GM12878 (cell line): ENCODE measurements around the gene NRN1L. TPM values are rescaled to one million over a fixed set of nuclear protein-coding genes. Genes with fewer than 3 reads are reported as not detected.

Experiments used
- ATAC-seq: fragments of 200-7000 bp; cut with Tn5 transposase; 3 replicates; pipeline ENCODE4 v1.9.1; 2020; ENCODE audit warnings: mild to moderate bottlenecking, moderate library complexity
- BruUV-seq: library from RNA; stranded (reverse); fragments of 400-500 nt; replicated peaks from 2 replicates; lab custom pipeline; 2021; lab: Mats Ljungman, UMichigan
- CTCF ChIA-PET: fragments of 300-600 bp; sonication (Branson Sonifier 250); formaldehyde crosslinking; extraction: SDS; loops from one replicate; lab custom pipeline; 2021; ENCODE audit warnings: inconsistent platforms; lab: Yijun Ruan, JAX
- POLR2A ChIA-PET: fragments of 350-600 bp; formaldehyde crosslinking; extraction: SDS; loops from one replicate; lab custom pipeline; 2021; ENCODE audit warnings: inconsistent platforms; lab: Charles Lee
- RAD21 ChIA-PET: fragments of 300-600 bp; sonication (Branson Sonifier 250); formaldehyde crosslinking; loops from one replicate; lab custom pipeline; 2023; ENCODE audit warnings: antibody characterized with exemption; ENCODE audit not compliant: unreplicated experiment; lab: Charles Lee
- SMC1A ChIA-PET: fragments of 300-600 bp; sonication (Branson Sonifier 250); formaldehyde crosslinking; loops from one replicate; lab custom pipeline; 2023; ENCODE audit not compliant: unreplicated experiment, uncharacterized antibody; lab: Charles Lee
- DNase-seq: peaks from one replicate; pipeline ENCODE4 v3.0.0-alpha.2; 2011; ENCODE audit warnings: low read depth, low spot score
- FAIRE-seq: peaks from 3 replicates; lab custom pipeline; 2011; peaks lifted over from hg19 to GRCh38; lab: Jason Lieb, UNC
- H2AFZ ChIP-seq: 2 replicates; pipeline ENCODE4 v1.6.0; 2011; ENCODE audit warnings: low read depth, low read length, control low read depth; ENCODE audit not compliant: control insufficient read depth
- H3K27ac ChIP-seq: 2 replicates; pipeline ENCODE4 v1.5.1; 2011; ENCODE audit warnings: control low read depth; ENCODE audit not compliant: control insufficient read depth, insufficient read depth
- H3K27me3 ChIP-seq, 2 experiments: replicated peaks in 1 of 2; 2 replicates each; pipeline versions ENCODE4 v1.6.0 to v1.6.1; 2011; ENCODE audit warnings: low read length in 1 of 2; ENCODE audit not compliant: control insufficient read depth in 2 of 2, insufficient read depth in 2 of 2
- H3K36me3 ChIP-seq, 2 experiments: 2 replicates each; pipeline ENCODE4 v1.5.1; 2011; ENCODE audit warnings: low read length in 1 of 2; ENCODE audit not compliant: control insufficient read depth in 2 of 2, insufficient read depth in 2 of 2
- H3K4me1 ChIP-seq: 2 replicates; pipeline ENCODE4 v1.6.1; 2011; ENCODE audit warnings: mild to moderate bottlenecking, low read length, moderate library complexity, mixed read lengths; ENCODE audit not compliant: control insufficient read depth, insufficient read depth
- H3K4me2 ChIP-seq: 2 replicates; pipeline ENCODE4 v1.6.0; 2011; ENCODE audit warnings: control low read depth; ENCODE audit not compliant: control insufficient read depth, insufficient read depth
- H3K4me3 ChIP-seq: fragments of 200-600 bp; sonication (generic); 2 replicates; pipeline ENCODE4 v1.5.1; 2016
- H3K79me2 ChIP-seq: 2 replicates; pipeline ENCODE4 v1.6.0; 2011; ENCODE audit warnings: low read length; ENCODE audit not compliant: control insufficient read depth, insufficient read depth
- H3K9ac ChIP-seq: 2 replicates; pipeline ENCODE4 v1.8.0; 2011; ENCODE audit warnings: low read length, control low read depth, mixed read lengths; ENCODE audit not compliant: control insufficient read depth, insufficient read depth
- H3K9me3 ChIP-seq: replicated peaks from 3 replicates; pipeline ENCODE4 v1.5.1; 2011; ENCODE audit warnings: mild to moderate bottlenecking, low read length; ENCODE audit not compliant: control insufficient read depth, insufficient read depth
- H4K20me1 ChIP-seq: 2 replicates; pipeline ENCODE4 v1.6.0; 2011; ENCODE audit not compliant: control insufficient read depth, insufficient read depth
- ATF7 ChIP-seq: fragments of 450-650 bp; IDR thresholded peaks from 2 replicates; pipeline ENCODE4 v1.6.1; 2016; ENCODE audit warnings: low read depth, mild to moderate bottlenecking
- CREB1 ChIP-seq: IDR thresholded peaks from 2 replicates; pipeline ENCODE4 v1.6.1; 2012; ENCODE audit warnings: low read depth, mild to moderate bottlenecking, inconsistent platforms
- FOXM1 ChIP-seq: IDR thresholded peaks from 2 replicates; pipeline ENCODE4 v1.6.1; 2012; ENCODE audit warnings: low read depth, mild to moderate bottlenecking, inconsistent platforms, low read length, moderate library complexity
- GABPA ChIP-seq: IDR thresholded peaks from 2 replicates; pipeline ENCODE4 v1.6.1; 2014; ENCODE audit warnings: antibody characterized with exemption, low read depth, mild to moderate bottlenecking, inconsistent platforms
- JUNB ChIP-seq: IDR thresholded peaks from 2 replicates; pipeline ENCODE4 v1.6.1; 2016; ENCODE audit warnings: antibody characterized with exemption, mild to moderate bottlenecking
- NFYA ChIP-seq: IDR thresholded peaks from 2 replicates; pipeline ENCODE4 v1.6.1; 2011; ENCODE audit warnings: low read depth, mild to moderate bottlenecking, low read length, improper control_type of control experiment, borderline replicate concordance
- POLR2AphosphoS5 ChIP-seq: IDR thresholded peaks from 2 replicates; pipeline ENCODE4 v1.6.1; 2011; ENCODE audit warnings: mild to moderate bottlenecking, low read length, inconsistent platforms
- SPI1 ChIP-seq: IDR thresholded peaks from 2 replicates; pipeline ENCODE4 v1.6.1; 2011; ENCODE audit warnings: low read depth, mild to moderate bottlenecking, low read length, moderate library complexity, borderline replicate concordance; ENCODE audit not compliant: insufficient read depth
- WGBS: methylation state at CpG from one replicate; pipeline ENCODE4 v1.1.6; 2016; ENCODE audit warnings: low lambda C conversion rate; ENCODE audit not compliant: insufficient replicate concordance, insufficient coverage; ENCODE audit errors: missing lambda C conversion rate; 5-methylcytosine and 5-hydroxymethylcytosine counted together
- in situ Hi-C: fragments of 300-500 bp; cut with MboI; formaldehyde crosslinking; loops from 9 replicates; pipeline ENCODE4 v1.14.3; 2018; ENCODE audit warnings: mixed read lengths
- intact Hi-C: fragments of 100-400 bp; cut with micrococcal nuclease; formaldehyde crosslinking; loops from one replicate; pipeline ENCODE4 v1.14.2; 2022; ENCODE audit not compliant: unreplicated experiment
- polyA plus RNA-seq, 11 experiments: library from polyadenylated mRNA; depleted of rRNA in 4 of 11; unstranded in 6 of 11; stranded (reverse) in 5 of 11; fragments of >200 nt; fragmentation: Nextera tagmentation in 4 of 11; fragmentation: Illumina TruSeq in 1 of 11; extraction: Ambion mirVana in 4 of 11; extraction: Trizol in 1 of 11; gene quantifications; 1 replicate in 1 of 11; 2 replicates in 10 of 11; pipeline versions ENCODE4 v1.2.1 to v1.2.3, GENCODE V29; 2011 to 2016; ENCODE audit warnings: inconsistent platforms in 2 of 11, missing spikeins in 2 of 11, low read depth in 1 of 11
- total RNA-seq, 4 experiments: library from RNA; depleted of rRNA in 3 of 4; stranded (reverse); fragments of >200 nt in 3 of 4; fragmentation: Illumina TruSeq in 1 of 4; extraction: Trizol in 1 of 4; gene quantifications; 2 replicates each; pipeline versions ENCODE4 v1.2.1 to v1.2.3, GENCODE V29; 2013 to 2021
- TF ChIP-seq, protein P1 (sequence below): IDR thresholded peaks from 2 replicates; pipeline ENCODE4 v1.6.1; 2011; ENCODE audit warnings: borderline replicate concordance, low read depth, mild to moderate bottlenecking, moderate library complexity, mixed read lengths, low read length; ENCODE audit not compliant: insufficient read depth; ENCODE audit errors: extremely low read length

NRN1L gene
- total and polyA plus RNA-seq, 10 of the 15 experiments (the other 5 are each of a cell fraction or from before 2014, with no cell fraction given): 0.11 to 0.99 (median 0.28) TPM; not detected in 3

DNA sequence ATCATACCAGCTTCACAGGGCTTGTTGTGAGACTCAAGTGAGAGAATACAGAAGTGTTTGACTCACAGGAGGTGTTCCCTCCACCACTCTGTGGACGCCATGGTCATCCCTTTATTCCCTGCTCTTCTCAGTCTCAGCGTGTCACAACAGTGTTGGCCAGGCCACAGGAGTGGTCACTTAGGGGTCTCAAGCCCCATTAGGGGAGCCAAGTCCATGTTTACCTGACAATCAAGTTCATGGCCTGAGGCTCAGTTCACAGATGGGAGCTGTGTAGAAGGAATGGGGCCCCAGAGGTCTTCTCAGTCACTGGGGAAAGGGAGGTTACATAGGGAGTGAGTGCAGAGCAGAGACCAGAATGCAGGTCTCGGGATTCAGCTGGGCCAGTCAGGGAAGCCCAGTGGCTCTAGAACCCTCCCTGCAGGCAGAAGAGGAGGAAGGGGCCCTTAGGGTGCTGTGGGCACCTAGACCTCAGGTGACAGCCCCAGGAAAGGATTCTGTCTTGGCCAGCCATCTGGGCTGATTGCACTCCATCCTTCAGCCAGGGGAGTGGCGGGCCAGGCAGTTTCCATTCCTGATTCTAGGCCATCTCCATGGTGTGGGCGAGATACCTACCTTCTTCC, 27.6 kb upstream of the NRN1L start (continued):
- TF ChIP-seq, protein P1, sequence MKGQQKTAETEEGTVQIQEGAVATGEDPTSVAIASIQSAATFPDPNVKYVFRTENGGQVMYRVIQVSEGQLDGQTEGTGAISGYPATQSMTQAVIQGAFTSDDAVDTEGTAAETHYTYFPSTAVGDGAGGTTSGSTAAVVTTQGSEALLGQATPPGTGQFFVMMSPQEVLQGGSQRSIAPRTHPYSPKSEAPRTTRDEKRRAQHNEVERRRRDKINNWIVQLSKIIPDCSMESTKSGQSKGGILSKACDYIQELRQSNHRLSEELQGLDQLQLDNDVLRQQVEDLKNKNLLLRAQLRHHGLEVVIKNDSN: no peak
- no peak for TF ChIP-seq GABPA

DNA sequence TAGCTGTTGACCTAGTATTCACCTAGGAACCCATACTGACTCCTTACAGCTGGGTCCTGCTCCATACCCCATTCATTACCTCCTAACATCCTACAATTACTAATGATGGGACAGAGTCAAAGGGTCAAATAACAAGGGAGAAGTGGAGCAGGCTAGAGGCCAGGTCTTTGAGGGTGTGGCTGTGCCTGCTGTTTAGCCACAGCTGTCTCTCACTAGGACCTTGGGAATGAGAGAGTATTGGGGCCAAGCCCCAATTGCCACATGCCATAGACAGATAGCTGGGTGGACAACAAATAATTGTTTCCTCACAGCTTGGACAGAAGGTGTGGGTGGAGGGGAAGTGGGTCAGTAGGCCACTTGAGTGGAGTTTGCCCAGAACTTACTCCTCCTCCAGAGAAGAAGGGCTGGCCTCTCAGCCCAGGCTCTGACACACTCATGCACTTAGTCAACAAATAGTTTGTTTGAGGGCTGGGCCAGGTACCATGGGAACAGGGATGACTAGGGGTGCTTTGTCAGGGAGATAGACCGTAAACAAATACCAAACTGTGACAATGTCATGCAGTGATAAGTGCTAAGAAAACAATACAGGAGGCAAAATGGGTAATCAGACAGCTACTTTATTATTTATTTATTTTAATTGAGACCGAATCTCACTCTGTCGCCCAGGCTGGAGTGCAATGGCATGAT, 27.0 kb upstream of the NRN1L start:
- peaks cover 60% of the 10 kb centered on the region for H3K79me2 ChIP-seq
- ATAC-seq (peak; percentile 73), FAIRE-seq (no peak), DNase-seq (no peak)
- SMC1A ChIA-PET: interaction anchor here (1.2 kb wide), 1 partner anchor 11 kb away, joined by 3 read pairs; the partner anchor contains the start of gene NUTF2
- no peak overlapping the region for H3K4me3 ChIP-seq
- H4K20me1 ChIP-seq: 0 out of 2 replicates have a peak, but pooled peaks cover 4% of the 10 kb centered on the region
- no peaks in the 10 kb centered on the region for H3K27me3 ChIP-seq
- BruUV-seq: no TSS peak
- TF ChIP-seq JUNB (no peak), NFYA (no peak), ATF7 (no peak), CREB1 (no peak), SPI1 (0 out of 2 replicates have a peak, but pooled peaks have one; percentile 15), FOXM1 (no peak), POLR2AphosphoS5 (no peak)
- CTCF ChIA-PET: interaction anchor here (1.6 kb wide), 1 partner anchor 42 kb away, joined by 8 read pairs; no protein-coding TSS in a partner anchor
- intact Hi-C loops (no loop called here), in situ Hi-C loops (no loop called here)
- H3K9ac ChIP-seq: no peak overlapping the region
- no peaks in the 10 kb centered on the region for H3K4me1 ChIP-seq
- H3K27ac ChIP-seq: no peak overlapping the region
- peaks cover 6 to 7% of the 10 kb centered on the region in 2 experiments; a peak in 3 of 4 replicates for H3K36me3 ChIP-seq
- 78% methylated on average over 3 of the region's 3 CpGs for WGBS
- POLR2A ChIA-PET: interaction anchor here (0.8 to 1.0 kb wide), 2 partner anchors 10 to 13 kb away, joined by 3 read pairs; no protein-coding TSS in a partner anchor
- no peak overlapping the region for H3K4me2 ChIP-seq
- no peaks in the 10 kb centered on the region for H3K9me3 ChIP-seq
- RAD21 ChIA-PET: no interaction called here
- H2AFZ ChIP-seq: no peak overlapping the region
